Retinal pigment epithelial cell (primary cell): ENCODE measurements around the gene VWC2L.

Source experiments
- DNase-seq: peaks from one replicate; pipeline ENCODE4 v3.0.0-alpha.2; 2010; ENCODE audit warnings: low read depth
- H3K4me3 ChIP-seq: 2 replicates; pipeline ENCODE4 v1.5.1; 2011; ENCODE audit warnings: mild to moderate bottlenecking, low read length, control low read depth, moderate library complexity
- TF ChIP-seq, protein P1 (sequence below): conservative IDR thresholded peaks from 2 replicates; pipeline ENCODE4 v1.5.1; 2011; ENCODE audit warnings: low read depth, low read length, control low read depth, inconsistent platforms

Gene VWC2L

DNA sequence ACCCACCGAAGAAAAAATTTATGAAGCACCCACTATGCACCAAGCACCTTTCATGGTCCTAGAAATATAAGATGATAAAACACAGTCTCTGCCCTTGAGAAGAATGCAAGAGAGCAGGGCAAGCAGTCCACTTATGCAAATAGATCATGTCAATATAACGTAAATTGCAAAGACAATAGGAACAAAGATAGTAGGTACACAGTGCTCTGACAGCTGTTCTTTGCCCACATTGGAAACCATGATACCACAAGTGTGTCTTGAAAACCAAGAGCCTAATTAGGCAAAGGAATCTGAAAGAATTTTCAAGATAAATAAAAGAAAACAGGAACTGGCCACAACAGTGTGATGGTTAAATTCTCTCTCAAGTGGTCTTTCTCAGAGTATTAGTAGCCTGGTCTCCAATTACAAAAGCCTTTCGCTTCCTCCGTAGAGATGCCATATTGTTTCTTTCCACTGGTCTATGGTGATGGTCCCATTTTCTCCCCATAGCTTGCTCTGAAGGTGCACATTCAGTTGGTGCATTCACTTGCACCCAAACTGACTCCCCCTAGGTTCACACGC, 108.5 kb downstream of the VWC2L start:
- no peak for DNase-seq
- H3K4me3 ChIP-seq: no peak overlapping the region
- TF ChIP-seq, protein P1, sequence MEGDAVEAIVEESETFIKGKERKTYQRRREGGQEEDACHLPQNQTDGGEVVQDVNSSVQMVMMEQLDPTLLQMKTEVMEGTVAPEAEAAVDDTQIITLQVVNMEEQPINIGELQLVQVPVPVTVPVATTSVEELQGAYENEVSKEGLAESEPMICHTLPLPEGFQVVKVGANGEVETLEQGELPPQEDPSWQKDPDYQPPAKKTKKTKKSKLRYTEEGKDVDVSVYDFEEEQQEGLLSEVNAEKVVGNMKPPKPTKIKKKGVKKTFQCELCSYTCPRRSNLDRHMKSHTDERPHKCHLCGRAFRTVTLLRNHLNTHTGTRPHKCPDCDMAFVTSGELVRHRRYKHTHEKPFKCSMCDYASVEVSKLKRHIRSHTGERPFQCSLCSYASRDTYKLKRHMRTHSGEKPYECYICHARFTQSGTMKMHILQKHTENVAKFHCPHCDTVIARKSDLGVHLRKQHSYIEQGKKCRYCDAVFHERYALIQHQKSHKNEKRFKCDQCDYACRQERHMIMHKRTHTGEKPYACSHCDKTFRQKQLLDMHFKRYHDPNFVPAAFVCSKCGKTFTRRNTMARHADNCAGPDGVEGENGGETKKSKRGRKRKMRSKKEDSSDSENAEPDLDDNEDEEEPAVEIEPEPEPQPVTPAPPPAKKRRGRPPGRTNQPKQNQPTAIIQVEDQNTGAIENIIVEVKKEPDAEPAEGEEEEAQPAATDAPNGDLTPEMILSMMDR: no peak

DNA sequence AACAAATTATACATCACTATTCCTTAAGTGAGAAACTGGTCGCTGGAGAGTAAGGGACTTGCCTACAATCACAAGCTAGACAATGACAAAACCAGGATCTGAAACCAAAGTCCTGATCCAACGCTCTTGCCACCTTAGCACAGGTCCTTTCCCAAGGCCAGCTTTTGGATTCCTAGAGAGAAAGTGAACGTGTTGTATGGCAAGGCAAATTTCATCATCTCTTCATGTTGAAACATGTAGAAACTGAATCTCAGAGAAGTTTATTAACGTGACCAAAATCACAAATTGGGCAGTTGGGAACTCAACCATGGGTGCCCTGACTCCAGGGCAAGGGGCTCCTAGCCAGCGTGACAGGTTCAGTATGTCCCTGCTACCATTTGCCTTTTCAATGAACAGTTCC, 118.2 kb downstream of the VWC2L start:
- no peak overlapping the region for H3K4me3 ChIP-seq
- TF ChIP-seq, protein P1: no peak
- DNase-seq: no peak

DNA sequence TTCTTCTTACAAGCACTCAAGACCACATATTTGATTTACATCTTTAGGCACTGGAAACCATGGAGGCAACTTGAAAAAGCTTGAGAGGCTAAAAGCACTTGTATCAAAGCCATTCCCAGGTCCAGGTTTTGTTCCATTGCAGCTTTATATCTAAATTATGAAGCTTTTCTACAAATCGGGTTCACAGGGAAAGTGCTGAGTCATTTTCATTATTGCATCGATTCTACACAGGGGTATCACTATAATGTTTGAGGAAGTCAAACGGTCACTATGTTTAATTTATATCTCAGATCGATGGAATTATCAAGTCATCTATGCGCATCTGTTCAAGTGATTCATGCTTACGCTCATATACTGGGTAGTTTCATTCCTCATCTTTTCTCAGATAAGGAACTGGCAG, 118.7 kb downstream of the VWC2L start:
- no peak overlapping the region for H3K4me3 ChIP-seq
- no peak for DNase-seq
- TF ChIP-seq, protein P1: no peak

DNA sequence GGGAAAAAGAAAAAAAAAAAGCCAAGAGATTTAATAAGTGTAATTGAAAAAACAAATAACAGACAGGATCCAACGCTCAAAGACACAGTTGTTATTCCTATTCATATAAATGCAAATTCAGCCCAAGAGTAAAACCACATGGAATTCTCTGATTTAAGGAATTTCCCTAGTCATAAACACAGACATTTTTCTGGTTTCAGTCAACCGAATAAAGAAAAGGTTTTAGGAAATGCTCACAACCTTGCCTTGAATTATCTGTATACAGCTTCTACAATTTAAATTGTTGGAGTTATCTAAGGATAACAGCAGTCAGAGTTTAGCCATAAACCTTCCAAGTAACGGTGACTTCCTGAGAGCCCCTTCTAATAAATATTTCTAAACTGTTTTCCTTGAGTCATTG, 122.7 kb downstream of the VWC2L start:
- TF ChIP-seq, protein P1: no peak
- no peak for DNase-seq
- H3K4me3 ChIP-seq: no peak overlapping the region

DNA sequence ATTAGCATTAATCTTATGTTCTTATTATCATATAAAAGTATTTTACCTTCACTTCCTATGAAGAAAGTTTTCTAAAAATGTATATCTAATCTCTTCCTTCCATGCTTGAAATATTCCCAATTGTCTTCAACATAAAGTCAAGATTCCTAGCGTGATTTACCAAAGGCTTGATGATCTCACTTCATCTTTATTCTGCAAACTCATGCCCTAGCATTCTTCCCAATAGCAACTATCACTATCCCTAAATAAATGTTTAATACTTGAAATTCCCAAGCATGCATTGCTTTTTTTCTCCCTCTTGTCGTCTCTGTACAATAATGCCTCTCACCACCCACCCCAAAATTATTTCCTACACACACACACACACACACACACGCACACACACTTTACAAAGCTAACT, 125.8 kb downstream of the VWC2L start:
- TF ChIP-seq, protein P1: no peak
- H3K4me3 ChIP-seq: no peak overlapping the region
- no peak for DNase-seq

DNA sequence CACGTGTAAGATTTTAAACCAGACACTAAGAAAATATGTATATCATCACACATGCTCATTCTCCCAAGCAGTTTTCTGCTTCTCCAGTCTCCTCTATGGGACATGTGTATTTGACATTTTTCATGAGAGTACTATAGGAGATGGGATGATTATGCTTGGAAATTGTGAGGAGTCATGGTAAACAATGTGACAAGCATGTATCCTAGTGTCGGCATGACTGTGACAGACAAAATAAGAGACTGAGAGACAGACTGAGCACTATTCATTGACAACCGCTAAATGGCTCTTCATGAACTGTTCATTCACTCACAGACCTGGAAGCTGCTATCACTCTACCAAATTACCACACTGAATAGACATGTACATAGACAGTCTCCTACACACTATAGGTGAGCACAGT, 127.1 kb downstream of the VWC2L start:
- H3K4me3 ChIP-seq: no peak overlapping the region
- DNase-seq: no peak
- TF ChIP-seq, protein P1: no peak

DNA sequence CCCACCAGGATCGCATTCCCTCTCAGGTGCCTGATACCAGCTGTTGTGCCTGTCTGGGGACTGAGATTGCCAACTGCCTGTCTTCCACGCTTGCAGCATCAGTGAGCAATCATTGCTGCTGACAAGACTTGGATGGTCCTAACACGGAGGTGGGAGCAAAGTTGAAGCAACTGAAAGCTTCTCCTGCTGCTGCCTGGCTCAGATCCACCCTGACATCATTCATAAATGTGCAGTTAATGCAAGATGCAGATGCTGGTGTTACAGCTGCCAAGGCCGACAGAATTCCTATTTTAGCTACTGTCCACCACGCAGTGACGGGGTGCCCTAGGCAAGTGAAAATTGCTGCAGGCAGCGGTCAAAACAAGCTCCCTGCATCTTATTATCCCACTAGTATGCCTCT, 131.4 kb downstream of the VWC2L start:
- no peak for DNase-seq
- no peak overlapping the region for H3K4me3 ChIP-seq

More for the DNA sequence above, 131.4 kb downstream of the VWC2L start:
- TF ChIP-seq, protein P1: no peak
